Prostate gland (tissue), 2 donors: ENCODE measurements around the gene AGR3.

Source experiments
- CTCF ChIP-seq, 4 experiments: fragments of 200-600 bp in 2 of 4; fragments of 450-650 bp in 2 of 4; sonication (generic) in 2 of 4; IDR thresholded peaks; 1 replicate in 3 of 4; 2 replicates in 1 of 4; pipeline ENCODE4 v1.5.1; 2016 to 2019; ENCODE audit warnings: antibody characterized with exemption in 4 of 4, mild to moderate bottlenecking in 2 of 4, moderate library complexity in 2 of 4
- POLR2A ChIP-seq: fragments of 450-650 bp; IDR thresholded peaks from one replicate; pipeline ENCODE4 v1.6.1; 2016; ENCODE audit warnings: antibody characterized with exemption, mild to moderate bottlenecking

DNA sequence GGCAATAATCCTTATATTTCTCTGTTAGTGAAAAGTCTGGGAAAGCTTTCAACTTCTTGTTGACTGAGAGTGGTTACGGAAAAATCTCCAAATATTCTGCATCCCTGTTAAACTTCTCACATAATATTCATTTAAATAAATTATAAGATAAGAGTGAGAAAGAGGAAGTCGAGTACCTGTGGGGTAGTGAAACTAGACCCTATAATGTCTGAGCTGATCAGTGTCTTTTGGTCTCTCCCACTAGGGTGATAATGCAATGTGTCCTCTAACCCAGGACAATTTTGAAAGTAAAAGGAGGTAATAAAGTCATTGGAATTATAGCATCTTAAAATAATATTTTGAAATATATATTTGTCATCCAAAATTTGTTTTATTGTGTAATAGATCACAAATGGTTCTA is 2.1 kb upstream of the AGR3 start:
- TF ChIP-seq CTCF (IDR thresholded peaks at IDR 0.05) (no peak), POLR2A (no peak)
